Testis (tissue), 2 donors: ENCODE results near the gene HSPA4.

ENCODE experiments used
- CTCF ChIP-seq, 3 experiments: fragments of 450-650 bp in 2 of 3; fragments of 200-600 bp in 1 of 3; sonication (generic) in 1 of 3; IDR thresholded peaks; one replicate each; pipeline ENCODE4 v1.5.1; 2016 to 2019; ENCODE audit warnings: antibody characterized with exemption in 3 of 3, mild to moderate bottlenecking in 2 of 3, moderate library complexity in 1 of 3
- POLR2A ChIP-seq: fragments of 450-650 bp; IDR thresholded peaks from one replicate; pipeline ENCODE4 v1.6.1; 2017; ENCODE audit warnings: antibody characterized with exemption, mild to moderate bottlenecking, moderate library complexity

DNA sequence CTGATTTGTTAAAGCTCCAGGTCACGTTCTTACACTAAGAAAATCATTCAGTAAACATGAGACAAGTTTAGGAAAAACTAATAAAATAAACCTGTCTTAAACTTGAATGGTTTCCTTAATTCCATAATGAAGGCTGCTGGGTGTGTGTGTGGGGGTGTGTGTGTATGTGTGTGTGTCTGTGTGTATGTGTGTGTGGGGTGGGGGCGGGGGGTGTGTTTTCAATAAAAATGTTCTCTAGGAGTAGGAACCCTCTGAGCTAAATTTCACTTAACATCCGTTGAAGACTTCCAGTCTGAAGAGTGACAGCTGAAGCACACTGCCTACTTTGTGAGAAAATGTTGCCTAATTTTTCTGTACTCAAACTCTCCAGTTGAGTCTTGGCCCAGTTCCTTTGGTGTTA, 54.5 kb downstream of the HSPA4 start:
- no peak for TF ChIP-seq POLR2A
- TF ChIP-seq CTCF (IDR thresholded peaks at IDR 0.05), result no peak
